ENCODE data around the gene LAIR1.

The LAIR1 gene

GRCh38 chr19:54357381-54357780, 7.3 kb downstream of the LAIR1 start:
- Histone ChIP-seq H3K9me2 (replicated peaks; ENCODE audit: insufficient read depth, low read length) (no peaks in the 10 kb centered on the region), H3F3A (ENCODE audit: insufficient read depth, low read length) (peaks cover 5% of the 10 kb centered on the region), H3K9me3 (replicated peaks; ENCODE audit: insufficient read depth, low read length) (no peaks in the 10 kb centered on the region), H3K4me1 (ENCODE audit: low read length) (peaks cover 17% of the 10 kb centered on the region), H3K9ac (ENCODE audit: low read length) (no peak overlapping the region), H3K79me2 (ENCODE audit: low read length) (no peaks in the 10 kb centered on the region), H3K27me3 (replicated peaks; ENCODE audit: insufficient read depth, low read length) (no peaks in the 10 kb centered on the region), H3K27ac (ENCODE audit: low read length) (no peak overlapping the region), H2AFZ (ENCODE audit: low read length) (no peak overlapping the region), H3K4me2 (ENCODE audit: low read depth, low read length) (no peak overlapping the region), H3K4me3 (ENCODE audit: low read length) (no peak overlapping the region), H4K20me1 (ENCODE audit: insufficient read depth, low read length) (no peaks in the 10 kb centered on the region), H3K36me3 (replicated peaks; ENCODE audit: insufficient read depth, low read length) (no peaks in the 10 kb centered on the region)
- TF ChIP-seq EZH2phosphoT487 (IDR thresholded peaks at IDR 0.05; ENCODE audit: low read length) (no peak), EZH2 (optimal IDR thresholded peaks at IDR 0.05; ENCODE audit: low read depth, low read length) (no peak)
- DNase-seq, result no peak

GRCh38 chr19:54356444-54357056, 8.2 kb downstream of the LAIR1 start:
- H3K36me3 ChIP-seq (replicated peaks; ENCODE audit: insufficient read depth, low read length), result no peaks in the 10 kb centered on the region
- H3K4me1 ChIP-seq (ENCODE audit: low read length), result peaks cover 24% of the 10 kb centered on the region
- H3K27ac ChIP-seq (ENCODE audit: low read length), result no peak overlapping the region
- no peaks in the 10 kb centered on the region for H3K27me3 ChIP-seq (replicated peaks; ENCODE audit: insufficient read depth, low read length)
- H2AFZ ChIP-seq (ENCODE audit: low read length), result no peak overlapping the region
- no peaks in the 10 kb centered on the region for H3K9me3 ChIP-seq (replicated peaks; ENCODE audit: insufficient read depth, low read length)
- H3K9me2 ChIP-seq (replicated peaks; ENCODE audit: insufficient read depth, low read length), result no peaks in the 10 kb centered on the region
- DNase-seq, result no peak
- H3K4me2 ChIP-seq (ENCODE audit: low read depth, low read length), result no peak overlapping the region
- no peaks in the 10 kb centered on the region for H3K79me2 ChIP-seq (ENCODE audit: low read length)
- H4K20me1 ChIP-seq (ENCODE audit: insufficient read depth, low read length), result no peaks in the 10 kb centered on the region
- H3K9ac ChIP-seq (ENCODE audit: low read length), result no peak overlapping the region
- peaks cover 10% of the 10 kb centered on the region for H3F3A ChIP-seq (ENCODE audit: insufficient read depth, low read length)
- H3K4me3 ChIP-seq (ENCODE audit: low read length), result no peak overlapping the region
- TF ChIP-seq EZH2 (optimal IDR thresholded peaks at IDR 0.05; ENCODE audit: low read depth, low read length) (no peak), EZH2phosphoT487 (IDR thresholded peaks at IDR 0.05; ENCODE audit: low read length) (no peak), CTCF (IDR thresholded peaks at IDR 0.05; ENCODE audit: low read length) (no peak)

- peaks cover 17% of the 10 kb centered on the region for H3F3A ChIP-seq (ENCODE audit: insufficient read depth, low read length)
- no peaks in the 10 kb centered on the region for H3K36me3 ChIP-seq (replicated peaks; ENCODE audit: insufficient read depth, low read length)
- H3K9me3 ChIP-seq (replicated peaks; ENCODE audit: insufficient read depth, low read length), result no peaks in the 10 kb centered on the region
- no peak for TF ChIP-seq EZH2phosphoT487 (IDR thresholded peaks at IDR 0.05; ENCODE audit: low read length)
- no peak for TF ChIP-seq EZH2 (optimal IDR thresholded peaks at IDR 0.05; ENCODE audit: low read depth, low read length)
- TF ChIP-seq CTCF (IDR thresholded peaks at IDR 0.05; ENCODE audit: low read length), result no peak
- no peaks in the 10 kb centered on the region for H3K79me2 ChIP-seq (ENCODE audit: low read length)
- H3K4me3 ChIP-seq (ENCODE audit: low read length), result no peak overlapping the region
- H3K9ac ChIP-seq (ENCODE audit: low read length), result no peak overlapping the region
- no peak overlapping the region for H2AFZ ChIP-seq (ENCODE audit: low read length)
- H3K27me3 ChIP-seq (replicated peaks; ENCODE audit: insufficient read depth, low read length), result no peaks in the 10 kb centered on the region
- peaks cover 25% of the 10 kb centered on the region for H3K4me1 ChIP-seq (ENCODE audit: low read length)
- no peak for DNase-seq
- no peak overlapping the region for H3K4me2 ChIP-seq (ENCODE audit: low read depth, low read length)
- no peak overlapping the region for H3K27ac ChIP-seq (ENCODE audit: low read length)
- H3K9me2 ChIP-seq (replicated peaks; ENCODE audit: insufficient read depth, low read length), result no peaks in the 10 kb centered on the region
- no peaks in the 10 kb centered on the region for H4K20me1 ChIP-seq (ENCODE audit: insufficient read depth, low read length)
Measured at GRCh38 chr19:54355675-54356074, 9.1 kb downstream of the LAIR1 start.

- no peaks in the 10 kb centered on the region for H3K27me3 ChIP-seq (replicated peaks; ENCODE audit: insufficient read depth, low read length)
Measured at GRCh38 chr19:54354761-54355160, 10.0 kb downstream of the LAIR1 start.

More at GRCh38 chr19:54354761-54355160, 10.0 kb downstream of the LAIR1 start:
- H2AFZ ChIP-seq (ENCODE audit: low read length), result no peak overlapping the region
- peaks cover 17% of the 10 kb centered on the region for H3F3A ChIP-seq (ENCODE audit: insufficient read depth, low read length)
- H3K4me1 ChIP-seq (ENCODE audit: low read length), result peaks cover 27% of the 10 kb centered on the region
- no peak overlapping the region for H3K4me2 ChIP-seq (ENCODE audit: low read depth, low read length)
- no peak for TF ChIP-seq EZH2phosphoT487 (IDR thresholded peaks at IDR 0.05; ENCODE audit: low read length)
- no peak for TF ChIP-seq CTCF (IDR thresholded peaks at IDR 0.05; ENCODE audit: low read length)
- TF ChIP-seq EZH2 (optimal IDR thresholded peaks at IDR 0.05; ENCODE audit: low read depth, low read length), result no peak
- DNase-seq, result no peak
- H4K20me1 ChIP-seq (ENCODE audit: insufficient read depth, low read length), result no peaks in the 10 kb centered on the region
- H3K9me3 ChIP-seq (replicated peaks; ENCODE audit: insufficient read depth, low read length), result no peaks in the 10 kb centered on the region
- no peaks in the 10 kb centered on the region for H3K36me3 ChIP-seq (replicated peaks; ENCODE audit: insufficient read depth, low read length)
- no peaks in the 10 kb centered on the region for H3K9me2 ChIP-seq (replicated peaks; ENCODE audit: insufficient read depth, low read length)
- no peaks in the 10 kb centered on the region for H3K79me2 ChIP-seq (ENCODE audit: low read length)
- no peak overlapping the region for H3K9ac ChIP-seq (ENCODE audit: low read length)
- H3K4me3 ChIP-seq (ENCODE audit: low read length), result no peak overlapping the region
- no peak overlapping the region for H3K27ac ChIP-seq (ENCODE audit: low read length)
